Measurements from ENCODE around the gene WWC1. TPM values are rescaled to one million over a fixed set of nuclear protein-coding genes. Genes with fewer than 3 reads are reported as not detected.
"Not testable (repeated sequence)": the region's sequence is repeated elsewhere in the genome, so short reads cannot be mapped to it uniquely, and the experiment has no call there.

WWC1 gene
- total RNA-seq, 1 experiment from 2014 or later, result not detected

DNA sequence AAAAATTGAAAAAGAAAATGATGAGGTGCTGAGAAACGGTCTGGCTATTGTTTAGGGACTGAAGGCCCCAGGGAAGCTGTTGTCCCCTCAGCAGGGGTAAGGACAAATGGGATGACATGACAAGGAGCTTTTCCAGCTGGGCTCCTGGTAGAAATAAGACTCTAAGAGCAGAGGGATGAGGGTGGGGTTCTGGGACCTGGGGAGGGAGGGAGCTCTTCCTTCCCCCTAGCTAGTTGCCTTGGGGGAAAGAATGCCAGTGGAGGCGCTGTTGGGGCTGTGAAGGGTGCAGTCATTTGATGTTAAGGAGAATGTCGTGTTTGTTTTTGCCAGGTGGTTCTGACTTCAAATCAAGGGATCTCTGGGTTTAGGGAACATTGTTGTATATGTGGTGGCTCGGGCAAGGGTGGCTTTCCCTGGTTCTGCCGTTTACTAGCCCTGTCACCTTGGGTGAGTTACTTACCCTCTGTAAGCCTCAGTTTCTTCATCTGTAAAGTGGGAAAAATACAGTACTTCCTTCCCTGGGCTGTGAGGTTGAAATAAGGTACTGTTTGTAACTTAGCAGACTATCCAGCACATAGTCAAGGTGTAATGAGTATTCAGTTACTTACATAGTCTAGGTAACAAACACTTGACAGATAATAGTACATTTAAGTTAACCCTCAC is 47.8 kb downstream of the WWC1 start:
- H3K36me3 ChIP-seq (ENCODE audit: insufficient read depth, low read length), result no peaks in the 10 kb centered on the region

DNA sequence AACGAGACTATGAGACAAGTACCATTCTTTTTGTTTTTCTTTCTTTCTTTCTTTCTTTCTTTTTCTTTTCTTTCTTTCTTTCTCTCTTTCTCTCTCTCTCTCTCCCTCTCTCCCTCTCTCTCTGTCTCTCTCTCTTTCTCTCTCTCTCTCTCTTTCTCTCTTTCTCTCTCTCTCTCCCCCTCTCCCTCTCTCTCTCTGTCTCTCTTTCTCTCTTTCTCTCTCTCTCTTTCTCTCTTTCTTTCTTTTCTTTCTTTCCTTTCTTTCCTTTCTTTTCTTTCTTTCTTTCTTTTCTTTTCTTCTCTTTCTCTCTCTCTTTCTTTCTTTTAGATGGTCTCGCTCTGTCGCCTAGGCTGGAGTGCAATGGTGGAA is 48.3 kb downstream of the WWC1 start:
- not testable (repeated sequence) for H3K36me3 ChIP-seq (ENCODE audit: insufficient read depth, low read length); H2AFZ ChIP-seq (ENCODE audit: low read length); H3K9me2 ChIP-seq (replicated peaks; ENCODE audit: insufficient read depth, low read length); H3K27me3 ChIP-seq (ENCODE audit: low read length); H3K4me3 ChIP-seq (ENCODE audit: low read length); H3K27ac ChIP-seq (ENCODE audit: low read length); H3K4me2 ChIP-seq (ENCODE audit: low read depth, low read length, poor library complexity, severe bottlenecking); H3K9ac ChIP-seq (ENCODE audit: low read length); H4K20me1 ChIP-seq (ENCODE audit: insufficient read depth, low read depth, low read length); H3K4me1 ChIP-seq (ENCODE audit: low read length); H3K9me3 ChIP-seq (ENCODE audit: low read length); H3K79me2 ChIP-seq (ENCODE audit: low read length); DNase-seq

More for the DNA sequence above, 47.8 kb downstream of the WWC1 start:
- no peak overlapping the region for H3K4me3 ChIP-seq (ENCODE audit: low read length)
- H3K9ac ChIP-seq (ENCODE audit: low read length), result no peak overlapping the region
- H4K20me1 ChIP-seq (ENCODE audit: insufficient read depth, low read depth, low read length), result no peaks in the 10 kb centered on the region
- no peaks in the 10 kb centered on the region for H3K4me1 ChIP-seq (ENCODE audit: low read length)
- H3K9me3 ChIP-seq (ENCODE audit: low read length), result no peaks in the 10 kb centered on the region
- no peak overlapping the region for H2AFZ ChIP-seq (ENCODE audit: low read length)
- no peak overlapping the region for H3K4me2 ChIP-seq (ENCODE audit: low read depth, low read length, poor library complexity, severe bottlenecking)
- H3K79me2 ChIP-seq (ENCODE audit: low read length), result no peaks in the 10 kb centered on the region
- no peak for DNase-seq
- H3K27me3 ChIP-seq (ENCODE audit: low read length), result no peaks in the 10 kb centered on the region
- H3K9me2 ChIP-seq (replicated peaks; ENCODE audit: insufficient read depth, low read length), result no peaks in the 10 kb centered on the region
- no peak overlapping the region for H3K27ac ChIP-seq (ENCODE audit: low read length)

DNA sequence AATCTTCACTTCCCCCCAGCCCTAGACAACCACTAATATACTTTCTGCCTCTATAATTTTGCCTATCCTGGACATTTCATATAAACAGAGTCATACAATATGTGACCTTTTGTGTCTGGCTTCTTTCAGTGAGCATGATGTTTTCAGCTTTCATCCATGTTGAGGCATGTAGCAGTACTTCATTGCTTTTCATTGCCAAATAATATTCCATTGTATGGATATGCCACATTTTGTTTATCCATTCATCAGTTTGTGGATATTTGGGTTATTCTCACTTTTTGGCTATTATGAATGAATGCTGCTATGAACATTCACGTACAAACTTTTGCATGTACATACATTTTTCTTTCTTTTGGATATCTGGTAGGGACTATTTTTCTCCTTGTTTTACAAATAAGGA is 49.0 kb downstream of the WWC1 start:
- Histone ChIP-seq H3K36me3 (ENCODE audit: insufficient read depth, low read length) (no peaks in the 10 kb centered on the region), H3K4me3 (ENCODE audit: low read length) (no peak overlapping the region), H4K20me1 (ENCODE audit: insufficient read depth, low read depth, low read length) (no peaks in the 10 kb centered on the region), H2AFZ (ENCODE audit: low read length) (no peak overlapping the region), H3K27me3 (ENCODE audit: low read length) (no peaks in the 10 kb centered on the region), H3K9me2 (replicated peaks; ENCODE audit: insufficient read depth, low read length) (no peaks in the 10 kb centered on the region), H3K9ac (ENCODE audit: low read length) (no peak overlapping the region), H3K4me2 (ENCODE audit: low read depth, low read length, poor library complexity, severe bottlenecking) (no peak overlapping the region), H3K27ac (ENCODE audit: low read length) (no peak overlapping the region), H3K4me1 (ENCODE audit: low read length) (no peaks in the 10 kb centered on the region), H3K79me2 (ENCODE audit: low read length) (no peaks in the 10 kb centered on the region), H3K9me3 (ENCODE audit: low read length) (no peaks in the 10 kb centered on the region)
- no peak for DNase-seq

DNA sequence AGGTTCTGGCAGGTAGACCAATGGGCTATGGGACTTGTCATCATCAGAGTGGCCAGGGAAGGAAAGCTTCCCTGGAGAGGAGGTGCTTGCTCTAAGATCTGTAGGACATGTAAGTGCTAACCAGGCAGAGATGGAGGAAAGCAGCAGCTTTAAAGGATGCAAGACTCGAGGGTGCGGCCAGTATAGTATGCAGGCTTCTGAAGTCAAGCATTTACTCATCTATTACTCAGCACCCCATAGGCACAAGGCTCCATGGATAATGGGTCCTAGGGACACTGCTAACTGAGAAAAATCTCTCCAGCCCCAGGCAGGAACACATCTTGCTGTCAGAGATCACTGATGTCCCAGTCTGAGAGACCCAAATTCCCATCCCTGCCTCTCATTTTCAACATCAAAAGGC is 49.7 kb downstream of the WWC1 start:
- Histone ChIP-seq H4K20me1 (ENCODE audit: insufficient read depth, low read depth, low read length) (no peaks in the 10 kb centered on the region), H3K27me3 (ENCODE audit: low read length) (no peaks in the 10 kb centered on the region), H3K27ac (ENCODE audit: low read length) (no peak overlapping the region), H3K36me3 (ENCODE audit: insufficient read depth, low read length) (no peaks in the 10 kb centered on the region), H3K4me1 (ENCODE audit: low read length) (no peaks in the 10 kb centered on the region), H3K4me2 (ENCODE audit: low read depth, low read length, poor library complexity, severe bottlenecking) (no peak overlapping the region), H3K9ac (ENCODE audit: low read length) (no peak overlapping the region), H3K79me2 (ENCODE audit: low read length) (no peaks in the 10 kb centered on the region), H3K4me3 (ENCODE audit: low read length) (no peak overlapping the region), H3K9me3 (ENCODE audit: low read length) (no peaks in the 10 kb centered on the region), H2AFZ (ENCODE audit: low read length) (no peak overlapping the region), H3K9me2 (replicated peaks; ENCODE audit: insufficient read depth, low read length) (no peaks in the 10 kb centered on the region)
- DNase-seq, result no peak

DNA sequence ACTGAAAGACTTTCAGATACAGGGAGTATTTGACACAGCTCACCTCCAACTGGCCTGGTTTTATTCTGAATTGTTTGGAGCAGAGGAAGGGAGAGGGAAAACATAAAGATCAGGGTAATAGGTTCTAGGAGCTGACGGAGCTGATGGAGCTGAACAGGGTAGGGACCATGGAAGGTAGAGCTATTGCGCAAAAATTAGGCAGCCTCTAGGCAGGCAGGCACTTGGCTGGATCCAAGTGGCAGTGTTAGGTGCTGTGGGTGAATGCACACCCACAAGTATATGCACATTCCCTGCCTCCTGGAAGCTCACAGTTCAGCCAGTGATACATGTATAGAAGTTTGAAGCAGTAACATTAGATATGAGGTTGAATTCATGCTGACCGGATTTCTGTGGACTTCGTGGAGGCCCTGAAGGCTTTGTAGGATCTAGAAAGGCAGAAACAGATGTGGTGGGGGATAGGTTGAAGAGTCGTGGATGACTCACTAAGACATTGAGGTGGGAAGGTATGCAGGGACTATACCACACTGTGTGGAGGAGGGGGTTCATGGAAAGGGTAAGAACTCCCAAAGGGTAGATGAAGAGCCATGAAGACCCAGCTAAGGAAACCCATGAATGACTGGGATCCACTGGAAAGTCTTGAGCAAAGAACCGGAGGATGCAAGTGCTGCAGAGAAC is 50.8 kb downstream of the WWC1 start:
- no peaks in the 10 kb centered on the region for H3K79me2 ChIP-seq (ENCODE audit: low read length)
- no peak overlapping the region for H3K27ac ChIP-seq (ENCODE audit: low read length)
- H3K9me2 ChIP-seq (replicated peaks; ENCODE audit: insufficient read depth, low read length), result no peaks in the 10 kb centered on the region
- no peak overlapping the region for H3K4me3 ChIP-seq (ENCODE audit: low read length)
- H3K27me3 ChIP-seq (ENCODE audit: low read length), result no peaks in the 10 kb centered on the region
- H3K4me2 ChIP-seq (ENCODE audit: low read depth, low read length, poor library complexity, severe bottlenecking), result no peak overlapping the region
- DNase-seq, result no peak
- no peaks in the 10 kb centered on the region for H3K9me3 ChIP-seq (ENCODE audit: low read length)
- H4K20me1 ChIP-seq (ENCODE audit: insufficient read depth, low read depth, low read length), result no peaks in the 10 kb centered on the region
- no peaks in the 10 kb centered on the region for H3K4me1 ChIP-seq (ENCODE audit: low read length)
- H3K9ac ChIP-seq (ENCODE audit: low read length), result no peak overlapping the region
- no peak overlapping the region for H2AFZ ChIP-seq (ENCODE audit: low read length)
- no peaks in the 10 kb centered on the region for H3K36me3 ChIP-seq (ENCODE audit: insufficient read depth, low read length)

DNA sequence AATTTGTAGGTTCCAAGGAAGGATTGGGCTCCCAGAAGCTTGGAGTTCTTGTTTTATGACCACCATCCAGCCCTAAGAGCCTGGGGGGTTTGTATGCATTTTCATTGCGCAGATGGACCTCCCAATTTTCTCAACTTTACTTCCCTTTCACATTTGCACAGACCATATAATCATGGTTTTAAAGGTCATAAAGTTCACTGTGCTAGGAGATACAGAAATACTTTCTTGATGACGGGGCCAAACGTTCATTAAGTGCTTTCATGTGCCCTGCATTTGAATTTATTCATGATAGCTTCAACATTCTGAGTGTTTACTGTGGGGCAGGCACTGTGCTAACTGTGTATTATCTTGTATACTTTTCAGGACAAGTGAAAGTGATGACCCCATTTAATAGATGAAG is 51.5 kb downstream of the WWC1 start:
- no peaks in the 10 kb centered on the region for H3K36me3 ChIP-seq (ENCODE audit: insufficient read depth, low read length)
- no peaks in the 10 kb centered on the region for H3K27me3 ChIP-seq (ENCODE audit: low read length)
- no peak for DNase-seq
- no peaks in the 10 kb centered on the region for H3K4me1 ChIP-seq (ENCODE audit: low read length)
- H3K27ac ChIP-seq (ENCODE audit: low read length), result no peak overlapping the region
- H3K79me2 ChIP-seq (ENCODE audit: low read length), result no peaks in the 10 kb centered on the region
- no peaks in the 10 kb centered on the region for H3K9me2 ChIP-seq (replicated peaks; ENCODE audit: insufficient read depth, low read length)
- no peaks in the 10 kb centered on the region for H3K9me3 ChIP-seq (ENCODE audit: low read length)
- no peak overlapping the region for H2AFZ ChIP-seq (ENCODE audit: low read length)
- no peak overlapping the region for H3K4me2 ChIP-seq (ENCODE audit: low read depth, low read length, poor library complexity, severe bottlenecking)
- no peak overlapping the region for H3K9ac ChIP-seq (ENCODE audit: low read length)
- no peak overlapping the region for H3K4me3 ChIP-seq (ENCODE audit: low read length)
- no peaks in the 10 kb centered on the region for H4K20me1 ChIP-seq (ENCODE audit: insufficient read depth, low read depth, low read length)

DNA sequence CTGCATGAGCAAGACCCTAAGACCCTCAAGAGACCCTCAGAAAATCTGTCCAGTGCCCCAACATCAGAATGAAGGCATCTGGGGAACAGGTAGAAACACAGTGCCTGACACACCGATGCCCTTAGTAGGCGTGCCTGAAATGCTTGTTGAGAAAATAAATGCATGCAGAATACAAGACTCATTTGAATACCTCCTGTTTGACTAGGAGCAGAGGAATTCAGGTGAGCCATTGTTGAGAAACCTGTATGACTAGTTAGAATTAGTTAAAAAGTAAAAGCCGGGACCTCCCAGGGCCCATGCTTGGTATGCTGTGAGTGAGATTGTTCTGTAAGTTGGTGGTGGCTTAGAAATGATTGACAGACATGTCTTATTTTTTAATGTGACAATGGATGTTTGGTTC is 55.0 kb downstream of the WWC1 start:
- DNase-seq, result no peak
- Histone ChIP-seq H3K9me3 (ENCODE audit: low read length) (no peaks in the 10 kb centered on the region), H3K4me1 (ENCODE audit: low read length) (no peaks in the 10 kb centered on the region), H3K27me3 (ENCODE audit: low read length) (no peaks in the 10 kb centered on the region), H2AFZ (ENCODE audit: low read length) (no peak overlapping the region), H3K4me2 (ENCODE audit: low read depth, low read length, poor library complexity, severe bottlenecking) (no peak overlapping the region), H3K9ac (ENCODE audit: low read length) (no peak overlapping the region), H3K9me2 (replicated peaks; ENCODE audit: insufficient read depth, low read length) (no peaks in the 10 kb centered on the region), H3K4me3 (ENCODE audit: low read length) (no peak overlapping the region), H3K36me3 (ENCODE audit: insufficient read depth, low read length) (no peaks in the 10 kb centered on the region), H3K79me2 (ENCODE audit: low read length) (no peaks in the 10 kb centered on the region), H4K20me1 (ENCODE audit: insufficient read depth, low read depth, low read length) (no peaks in the 10 kb centered on the region), H3K27ac (ENCODE audit: low read length) (no peak overlapping the region)

DNA sequence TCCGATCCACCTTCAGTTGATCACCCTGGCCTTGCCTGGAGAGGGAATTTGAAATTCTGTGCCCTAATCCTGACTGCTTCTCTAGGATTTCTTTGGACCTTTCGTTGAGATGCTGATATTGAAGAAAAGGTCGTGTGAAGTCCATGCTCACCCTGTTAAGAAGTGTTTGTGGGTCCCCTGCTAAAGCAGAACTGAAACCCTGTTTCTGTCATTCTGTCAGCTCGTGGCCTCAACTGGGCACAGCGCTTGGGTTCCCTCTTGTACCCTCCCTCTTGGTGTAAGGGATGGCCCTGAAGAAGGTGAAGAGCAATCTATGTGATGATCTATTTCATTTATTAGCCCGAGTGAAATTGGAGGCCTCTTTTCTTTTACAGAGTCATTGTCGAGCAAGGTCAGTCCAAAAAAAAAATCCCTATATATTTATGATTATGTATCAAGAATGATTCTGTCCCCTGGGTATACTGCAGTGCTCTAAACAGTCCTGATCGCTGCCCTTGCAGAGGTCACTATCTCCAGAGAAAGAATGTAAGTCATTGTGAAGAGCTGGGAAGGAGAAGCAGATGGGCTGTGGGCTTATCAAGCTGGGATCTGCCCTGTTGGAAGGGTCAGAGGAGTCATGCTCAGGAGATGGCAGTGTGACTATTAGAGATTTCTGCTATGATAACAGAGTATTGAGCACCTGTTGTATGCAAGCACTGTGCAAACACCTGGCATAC is 56.1 kb downstream of the WWC1 start:
- H2AFZ ChIP-seq (ENCODE audit: low read length), result no peak overlapping the region
- H3K9me2 ChIP-seq (replicated peaks; ENCODE audit: insufficient read depth, low read length), result no peaks in the 10 kb centered on the region
- no peaks in the 10 kb centered on the region for H3K9me3 ChIP-seq (ENCODE audit: low read length)
- H3K79me2 ChIP-seq (ENCODE audit: low read length), result no peaks in the 10 kb centered on the region
- no peak overlapping the region for H3K27ac ChIP-seq (ENCODE audit: low read length)
- H4K20me1 ChIP-seq (ENCODE audit: insufficient read depth, low read depth, low read length), result no peaks in the 10 kb centered on the region
- H3K27me3 ChIP-seq (ENCODE audit: low read length), result no peaks in the 10 kb centered on the region
- no peaks in the 10 kb centered on the region for H3K4me1 ChIP-seq (ENCODE audit: low read length)
- DNase-seq, result no peak
- H3K9ac ChIP-seq (ENCODE audit: low read length), result no peak overlapping the region
- H3K36me3 ChIP-seq (ENCODE audit: insufficient read depth, low read length), result no peaks in the 10 kb centered on the region
- no peak overlapping the region for H3K4me3 ChIP-seq (ENCODE audit: low read length)
- no peak overlapping the region for H3K4me2 ChIP-seq (ENCODE audit: low read depth, low read length, poor library complexity, severe bottlenecking)
